HG02943 (cell line): ENCODE results near the gene AQP5.

Experiments used
- ATAC-seq: cut with Tn5 transposase; IDR thresholded peaks from one replicate; pipeline ENCODE4 v1.9.1; 2021; ENCODE audit warnings: mild to moderate bottlenecking, low read depth, moderate library complexity; ENCODE audit not compliant: unreplicated experiment

AQP5 gene

GRCh38 chr12:49948866-49949845 lies 12.5 kb upstream of the AQP5 start:
- no peak for ATAC-seq

GRCh38 chr12:49949866-49950265 lies 11.8 kb upstream of the AQP5 start:
- no peak for ATAC-seq

GRCh38 chr12:49950273-49951251 lies 11.1 kb upstream of the AQP5 start, which contains the start of gene AQP2:
AQP2 (plus strand) TSS chr12:49950737; CDS start chr12:49950831, 94 bp downstream.
- no peak for ATAC-seq

GRCh38 chr12:49951411-49952240 lies 10.0 kb upstream of the AQP5 start:
- no peak for ATAC-seq

- ATAC-seq: no peak
Observed at GRCh38 chr12:49952391-49953055, 9.1 kb upstream of the AQP5 start.

DNA sequence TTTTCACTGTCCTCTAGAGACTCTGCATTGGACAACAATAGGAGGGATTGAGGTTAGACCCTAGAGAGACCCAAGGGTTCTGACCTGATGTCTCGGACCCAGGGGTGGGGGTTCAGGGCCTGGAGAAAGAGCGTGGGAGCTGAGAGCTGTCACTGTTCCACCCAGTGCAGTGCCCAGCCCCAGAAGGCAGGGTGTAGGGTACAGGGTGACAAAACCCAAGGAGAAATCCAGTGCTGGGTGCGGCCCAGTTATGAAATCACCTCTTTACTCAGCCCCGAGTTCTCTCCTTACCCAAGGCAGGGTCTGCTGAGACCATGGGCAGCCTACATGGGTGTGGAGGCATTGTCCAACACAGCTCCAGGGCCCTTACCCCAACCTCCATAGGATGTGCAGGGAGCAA lies 8.5 kb upstream of the AQP5 start:
- ATAC-seq: no peak

DNA sequence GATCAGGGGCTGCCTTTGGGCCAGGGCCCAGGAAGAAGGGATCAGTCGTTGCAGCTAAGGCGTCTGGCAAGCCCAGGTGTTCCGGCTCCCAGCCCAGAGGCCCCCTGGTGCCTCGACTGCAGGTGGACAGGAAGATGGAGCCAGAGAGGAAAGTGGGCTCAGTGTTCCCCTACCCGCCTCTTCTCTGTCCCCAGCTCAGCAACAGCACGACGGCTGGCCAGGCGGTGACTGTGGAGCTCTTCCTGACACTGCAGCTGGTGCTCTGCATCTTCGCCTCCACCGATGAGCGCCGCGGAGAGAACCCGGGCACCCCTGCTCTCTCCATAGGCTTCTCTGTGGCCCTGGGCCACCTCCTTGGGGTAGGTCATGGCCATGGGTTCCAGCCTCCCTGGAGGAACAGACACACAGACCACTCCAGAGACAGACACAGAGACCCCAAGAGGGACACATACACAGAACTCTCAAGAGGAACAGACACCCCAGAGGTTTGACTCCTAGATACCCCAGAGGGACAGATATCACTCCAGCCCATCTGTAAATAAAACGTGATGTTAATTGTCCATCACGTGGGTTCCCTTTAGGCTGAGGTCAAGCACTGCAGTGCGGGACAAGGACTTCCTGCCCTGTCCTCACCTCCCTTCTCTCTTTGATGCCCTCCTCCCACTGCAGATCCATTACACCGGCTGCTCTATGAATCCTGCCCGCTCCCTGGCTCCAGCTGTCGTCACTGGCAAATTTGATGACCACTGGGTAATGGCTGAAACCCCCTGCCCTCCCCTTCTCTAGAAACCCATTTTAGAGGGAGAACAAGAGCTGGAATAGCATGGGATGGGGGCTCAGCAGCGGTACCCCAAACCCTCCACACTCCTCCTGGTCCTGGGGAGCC lies 7.5 kb upstream of the AQP5 start:
- no peak for ATAC-seq

GRCh38 chr12:49954863-49955830 lies 6.5 kb upstream of the AQP5 start:
- ATAC-seq: no peak

- ATAC-seq: no peak
Observed at GRCh38 chr12:49955899-49956662, 5.6 kb upstream of the AQP5 start.

- no peak for ATAC-seq
Observed at GRCh38 chr12:49956663-49957569, 4.8 kb upstream of the AQP5 start.

DNA sequence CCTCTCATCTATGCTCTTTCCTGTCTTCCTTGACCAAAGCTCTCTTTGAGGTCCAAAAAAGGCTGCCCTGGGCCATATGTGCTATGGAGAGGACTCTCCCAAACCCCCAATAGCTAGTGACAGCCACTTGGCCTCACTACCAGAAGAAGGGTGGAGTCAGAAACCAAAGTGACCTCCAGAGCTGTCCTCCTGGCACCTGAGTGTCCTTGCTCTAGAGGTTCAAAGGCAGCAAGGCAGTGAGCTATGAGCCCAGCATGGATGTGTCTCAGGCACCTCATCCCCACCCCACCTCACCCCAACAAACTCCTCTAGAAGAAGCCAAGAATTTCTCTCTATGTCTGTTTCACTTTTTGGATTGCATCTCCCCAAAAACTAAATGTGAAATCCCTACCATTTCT lies 4.1 kb upstream of the AQP5 start:
- ATAC-seq: no peak

GRCh38 chr12:49959685-49960473 lies 1.8 kb upstream of the AQP5 start:
- no peak for ATAC-seq

DNA sequence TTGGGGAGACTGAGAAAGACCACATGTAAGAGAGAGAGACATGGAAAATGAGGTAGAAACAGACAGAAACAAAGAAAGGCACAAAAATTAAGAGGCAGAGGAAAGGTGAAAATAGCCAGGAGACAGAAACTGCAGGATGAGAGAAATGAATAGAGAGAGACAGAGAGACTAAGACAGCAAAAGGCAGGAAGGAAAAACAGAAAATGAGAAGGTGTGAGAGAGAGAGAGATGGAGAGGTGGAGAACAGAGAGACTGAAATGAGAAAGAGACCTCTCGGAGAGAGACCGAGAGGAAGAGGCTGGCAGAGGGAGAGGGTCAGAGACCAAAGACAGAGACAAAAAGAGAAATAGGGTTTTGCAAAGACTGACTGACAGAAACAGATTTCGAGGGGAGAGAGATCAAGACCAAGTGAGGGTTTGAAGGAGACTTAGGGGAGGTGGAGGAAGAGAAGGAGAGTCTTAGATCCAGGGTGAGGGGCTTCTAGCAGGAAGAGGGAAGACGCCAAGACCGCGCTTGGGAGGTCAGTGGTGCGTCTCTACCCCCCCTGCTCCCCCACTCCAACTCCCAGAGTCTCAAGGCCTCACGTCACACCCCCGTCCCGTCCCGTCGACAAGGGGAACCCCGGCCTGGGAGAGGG lies 1.1 kb upstream of the AQP5 start:
- ATAC-seq: no peak

- no peak for ATAC-seq
Observed at GRCh38 chr12:49961993-49962764, 507 bp downstream of the AQP5 start.
